NCI-H748 treated with DMSO at 0.1 percent for 48 hours (cell line): ENCODE results near the gene HES5.

Experiments
- DNase-seq: peaks from one replicate; lab custom pipeline; 2025; lab: John Stamatoyannopoulos, UW

Gene HES5

GRCh38 chr1:2530513-2531361, 674 bp upstream of the HES5 start:
- no peak for DNase-seq

- no peak for DNase-seq
Observed at GRCh38 chr1:2528966-2529783, 888 bp downstream of the HES5 start.

DNA sequence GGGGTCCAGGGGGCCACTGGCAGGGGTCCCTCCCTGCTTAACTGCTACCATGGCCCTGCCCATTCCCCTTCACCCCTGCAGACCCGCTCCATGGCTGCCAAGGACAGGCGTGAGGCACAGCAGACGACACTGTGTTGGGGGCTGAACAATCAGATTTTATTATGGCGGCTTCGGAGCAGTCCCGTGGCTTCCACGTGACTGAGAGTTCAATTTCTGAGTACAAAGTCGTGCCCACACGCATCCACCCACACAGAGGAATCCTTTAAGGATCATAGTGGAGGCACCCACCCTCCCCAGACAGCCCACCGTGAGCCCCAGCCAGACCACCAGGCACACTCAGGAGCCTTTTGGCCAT, 1.5 kb downstream of the HES5 start:
- no peak for DNase-seq

DNA sequence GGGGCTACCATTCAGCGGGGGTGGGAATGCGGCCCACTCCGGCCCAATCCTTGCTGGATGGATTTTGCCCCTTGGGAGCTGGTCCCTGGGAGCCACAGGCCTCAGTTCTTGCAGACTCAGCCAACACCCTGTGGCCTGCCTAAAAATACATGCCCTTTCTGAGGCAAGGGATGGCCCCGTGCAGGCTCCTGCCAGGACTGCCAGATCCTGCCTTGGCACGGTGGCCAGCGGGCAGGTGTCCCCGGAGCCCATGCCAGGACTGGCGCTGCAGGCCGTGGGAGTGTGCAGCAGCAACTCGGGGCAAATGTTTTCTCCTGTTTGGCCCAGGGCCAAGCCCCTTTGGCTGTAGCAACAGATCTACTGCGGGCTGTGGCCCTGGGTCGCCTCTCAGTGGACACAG, 2.0 kb downstream of the HES5 start:
- no peak for DNase-seq

DNA sequence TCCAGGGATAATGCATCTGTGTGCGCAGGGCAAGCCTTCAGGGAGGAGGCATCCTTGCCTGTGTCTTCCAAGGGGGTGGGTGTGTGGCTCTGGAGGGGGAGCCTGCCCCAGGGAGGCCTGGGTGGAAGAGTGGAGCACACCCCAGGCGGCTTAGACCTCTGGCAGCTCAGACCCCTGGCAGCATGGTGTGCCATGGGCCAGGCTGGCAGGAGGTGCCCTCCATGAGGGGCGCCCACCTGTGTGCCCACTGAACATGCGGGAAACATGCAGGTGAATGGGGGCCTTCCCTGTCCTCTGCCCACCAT, 2.6 kb downstream of the HES5 start:
- no peak for DNase-seq

DNA sequence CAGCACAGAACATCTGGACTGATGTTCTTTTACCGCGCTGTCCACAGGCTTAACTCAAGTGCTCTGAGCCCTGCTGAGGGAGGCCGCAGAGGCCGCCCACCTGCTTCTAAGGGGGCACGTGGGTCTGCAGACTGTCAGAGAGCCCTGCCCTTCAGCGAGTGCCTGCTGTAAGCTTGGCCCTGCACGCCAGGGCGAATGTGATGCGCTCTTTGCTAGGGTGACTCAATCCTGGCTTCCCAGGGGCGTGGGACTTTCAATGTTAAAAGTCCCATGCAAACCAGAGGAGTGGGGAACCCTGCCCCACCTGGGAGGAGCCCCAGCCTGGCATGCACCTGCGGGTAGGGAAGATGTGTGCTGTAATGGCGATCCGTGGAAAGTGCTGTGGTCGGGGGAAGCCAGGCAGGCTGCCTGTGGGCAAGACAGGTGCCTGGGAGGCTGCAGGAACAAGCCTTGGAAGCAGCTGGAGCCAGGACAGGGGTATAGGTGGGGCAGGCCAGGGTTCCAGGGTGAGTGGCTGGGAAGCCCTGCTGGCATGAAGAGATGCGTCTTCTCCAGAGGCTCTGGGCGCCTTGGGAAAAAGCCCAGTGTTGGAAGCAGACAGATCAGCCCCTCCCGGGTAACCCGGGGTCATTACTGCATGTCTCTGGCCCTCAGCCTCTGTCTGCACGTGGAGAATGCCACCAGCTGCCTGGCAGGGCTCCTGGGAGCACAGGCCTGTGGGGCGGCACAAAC, 3.1 kb downstream of the HES5 start:
- DNase-seq = no peak

DNA sequence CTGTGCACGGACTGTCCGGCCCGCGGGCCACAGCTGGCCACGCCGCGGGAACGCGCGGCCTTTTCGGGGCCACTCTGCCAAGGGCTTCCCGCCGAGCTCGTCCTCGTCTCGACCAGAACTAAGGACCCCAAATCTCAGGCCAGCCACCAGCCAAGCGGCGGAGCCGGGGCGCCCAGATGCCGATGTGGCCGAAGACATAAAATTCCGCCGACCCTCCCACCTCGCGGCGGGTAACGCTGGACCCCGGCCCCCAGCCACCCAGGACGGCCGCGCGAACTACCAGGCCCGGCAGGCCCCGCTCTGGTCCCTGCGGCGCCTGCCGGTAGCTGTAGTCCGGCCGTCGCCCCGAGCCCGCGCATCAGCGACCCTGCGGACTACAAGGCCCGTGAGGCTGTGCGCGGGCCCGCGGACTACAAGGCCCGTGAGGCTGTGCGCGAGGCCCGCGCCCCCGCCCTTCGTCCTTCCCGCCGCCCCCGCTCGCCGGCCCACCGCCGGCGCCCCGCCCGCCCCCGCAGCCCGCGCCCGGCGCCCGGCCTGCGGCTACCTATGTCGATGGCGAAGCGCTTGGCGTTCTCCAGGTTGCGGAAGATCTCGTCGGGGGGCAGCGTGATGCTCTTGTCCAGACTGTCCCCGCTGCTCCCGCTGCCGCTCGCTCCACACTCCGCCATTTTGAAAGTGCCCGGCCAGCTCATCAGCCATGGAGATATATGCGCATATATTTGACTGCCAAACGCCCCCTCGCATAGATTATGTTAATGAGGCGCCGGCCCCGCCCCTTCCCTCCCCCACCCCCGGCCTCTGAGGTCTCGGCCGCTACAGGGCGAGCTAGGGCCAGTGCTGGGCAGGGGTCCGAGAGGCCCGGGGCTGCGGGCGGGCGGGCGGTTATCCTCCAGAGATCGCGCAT, 3.9 kb downstream of the HES5 start, which contains the start of gene PANK4:
PANK4 (minus strand) TSS at position 677 of the 904 bp plus-strand sequence; CDS start at position 668, 9 bp downstream.
- DNase-seq = peak; percentile 58

DNA sequence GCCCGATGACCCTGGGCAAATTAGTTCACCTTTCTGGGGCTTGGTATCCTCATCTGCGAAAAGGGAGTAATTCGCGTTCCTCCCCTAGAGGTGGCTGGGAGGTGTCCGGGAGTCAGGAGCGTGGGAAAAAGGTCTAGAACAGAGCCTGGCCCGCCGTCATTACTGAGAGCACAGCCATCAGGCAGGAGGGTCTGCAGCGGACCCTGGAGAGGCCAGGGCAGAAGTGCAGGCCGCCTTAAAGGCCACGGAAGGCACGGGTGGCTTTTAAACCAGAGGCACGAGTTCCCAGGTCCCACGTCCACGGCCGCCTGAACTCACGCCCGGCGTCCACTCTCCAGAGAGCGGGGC, 4.5 kb downstream of the HES5 start:
- DNase-seq = no peak

DNA sequence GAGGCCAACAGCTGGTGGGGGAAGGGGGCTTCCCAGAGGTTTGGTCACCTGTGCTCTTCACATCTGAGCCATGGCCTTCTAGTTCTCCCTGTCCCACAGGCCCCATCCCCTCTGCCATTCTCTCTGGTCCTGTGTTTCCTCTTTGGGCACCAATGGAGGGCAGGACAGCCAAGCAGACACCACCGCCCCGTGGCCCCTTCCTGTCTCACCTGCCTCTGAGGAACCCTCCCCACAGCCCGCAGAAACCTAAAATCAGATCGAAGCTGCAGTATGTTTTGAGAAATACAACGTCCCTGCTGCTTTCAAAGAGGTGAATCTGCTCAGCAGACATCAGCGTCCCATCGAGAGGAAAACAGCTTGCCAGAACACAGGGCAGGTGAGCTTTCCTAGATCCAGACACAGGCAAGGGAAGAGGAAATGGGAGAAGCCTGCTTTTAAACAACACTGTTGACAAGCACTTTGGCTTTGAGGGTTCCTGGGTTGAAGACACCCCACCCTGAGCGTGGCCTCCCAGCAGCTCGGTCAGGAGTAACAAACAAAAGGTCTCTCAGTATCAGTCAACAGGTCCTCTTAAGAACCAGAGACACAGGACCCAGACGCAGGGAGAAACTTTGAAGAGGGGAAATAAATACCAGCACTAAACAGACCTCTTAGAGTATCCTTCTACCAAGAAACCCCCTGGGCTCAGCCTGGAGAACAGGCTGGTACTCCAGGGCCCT, 6.0 kb downstream of the HES5 start:
- DNase-seq = no peak

DNA sequence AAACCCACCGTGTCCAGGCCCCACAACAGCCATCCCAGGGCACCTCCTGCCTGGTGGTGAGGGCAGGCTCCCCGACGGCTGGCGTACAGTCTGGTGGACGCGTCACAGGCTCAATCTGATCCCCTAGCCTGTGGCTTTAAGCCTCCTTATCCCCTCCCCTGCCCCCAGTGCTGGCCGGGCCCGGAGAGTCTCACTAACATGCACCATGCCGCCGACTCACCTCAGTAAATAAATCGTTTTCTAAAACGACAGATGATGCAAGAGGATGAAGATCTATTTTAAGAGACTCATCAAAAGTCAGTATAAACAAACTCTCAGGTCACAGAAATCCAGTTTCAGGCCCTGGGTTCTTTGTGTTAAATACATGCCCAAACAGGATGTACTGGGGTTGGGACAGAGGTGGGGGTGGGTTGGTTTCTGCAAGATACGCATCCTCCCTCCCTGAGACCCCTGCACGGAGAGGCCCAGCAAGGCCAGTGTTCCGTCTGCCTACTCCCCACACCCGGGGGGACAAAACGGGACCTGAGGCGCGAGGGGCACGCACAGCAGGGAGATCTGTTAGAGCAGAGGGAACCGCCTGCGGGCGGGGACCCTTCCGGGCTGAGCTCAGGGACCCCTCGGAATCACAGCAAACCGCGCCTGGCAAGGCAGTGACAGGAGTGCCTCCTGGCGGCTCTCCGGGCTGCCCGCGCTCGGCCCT, 6.7 kb downstream of the HES5 start:
- no peak for DNase-seq

DNA sequence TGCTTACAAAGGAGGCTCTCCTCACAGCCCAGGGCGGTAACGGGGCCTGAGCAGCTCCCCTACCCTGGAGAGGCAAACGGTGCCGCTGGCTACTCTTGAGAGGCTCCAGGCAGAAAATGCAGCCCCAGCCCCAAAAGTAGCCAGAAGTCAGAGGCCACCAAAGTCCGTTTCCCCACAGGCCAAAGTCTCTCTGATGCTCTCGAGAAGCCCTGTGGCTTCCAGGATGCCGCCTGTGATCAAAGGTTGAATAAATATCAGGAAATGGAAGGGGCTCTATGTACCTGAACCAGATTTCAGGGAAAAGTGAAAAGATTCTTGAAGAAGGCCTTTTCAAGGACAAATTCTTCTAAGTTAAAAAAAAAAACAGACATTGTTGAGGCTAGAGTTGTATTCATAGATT, 7.8 kb downstream of the HES5 start:
- DNase-seq = no peak

DNA sequence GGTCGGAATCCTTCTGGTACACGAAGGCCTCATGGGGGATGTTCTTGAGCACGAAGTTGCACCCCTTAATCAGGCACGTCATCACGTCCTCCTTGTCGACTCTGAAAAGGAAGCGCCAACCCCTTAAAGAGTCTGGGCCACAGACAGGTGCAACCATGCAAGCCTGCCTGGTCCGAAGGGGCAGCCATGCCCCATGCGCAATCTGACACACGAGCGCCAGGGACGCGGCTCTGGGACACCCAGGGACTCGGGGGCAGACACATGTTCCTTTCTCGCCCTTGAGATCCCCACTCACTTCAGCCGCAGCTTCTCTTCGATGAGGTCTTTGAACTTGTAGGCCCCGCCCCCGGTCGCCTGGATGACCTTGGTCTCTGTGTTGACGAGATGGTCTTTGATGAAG, 9.3 kb downstream of the HES5 start:
- no peak for DNase-seq

- DNase-seq = no peak
Observed at GRCh38 chr1:2520206-2520605, 9.9 kb downstream of the HES5 start.

GRCh38 chr1:2519729-2520128, 10.3 kb downstream of the HES5 start:
- no peak for DNase-seq

DNA sequence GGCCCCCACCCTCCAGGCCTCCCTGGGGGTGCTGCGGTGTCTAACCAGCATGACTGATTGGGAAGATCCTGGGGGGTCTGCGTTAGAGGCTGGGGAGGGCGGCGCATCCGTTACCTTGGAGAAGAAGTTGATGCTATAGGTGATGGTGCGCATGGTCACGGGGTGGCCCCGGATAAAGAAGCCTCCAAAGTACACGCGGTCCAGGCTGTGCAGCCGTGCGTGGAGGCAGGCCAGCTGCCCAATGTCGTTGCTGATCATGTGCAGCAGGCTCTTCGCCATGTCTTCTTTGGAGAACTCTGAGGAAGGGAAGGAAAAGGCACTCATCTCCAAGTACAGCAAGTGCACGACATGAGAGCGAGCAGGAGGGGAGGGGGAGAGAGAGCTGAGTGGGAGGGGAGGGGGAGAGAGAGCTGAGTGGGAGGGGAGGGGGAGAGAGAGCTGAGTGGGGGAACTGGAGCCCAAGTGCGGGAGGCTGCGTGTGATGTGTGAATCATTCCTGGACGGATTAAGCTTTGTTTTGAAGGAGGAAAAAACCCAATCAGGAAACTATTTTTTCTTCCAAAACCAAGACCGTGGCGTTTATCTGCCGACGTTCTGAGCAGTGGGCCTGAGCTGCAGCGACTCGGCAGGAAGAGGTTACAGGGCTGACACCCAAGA, 10.9 kb downstream of the HES5 start:
- no peak for DNase-seq

DNA sequence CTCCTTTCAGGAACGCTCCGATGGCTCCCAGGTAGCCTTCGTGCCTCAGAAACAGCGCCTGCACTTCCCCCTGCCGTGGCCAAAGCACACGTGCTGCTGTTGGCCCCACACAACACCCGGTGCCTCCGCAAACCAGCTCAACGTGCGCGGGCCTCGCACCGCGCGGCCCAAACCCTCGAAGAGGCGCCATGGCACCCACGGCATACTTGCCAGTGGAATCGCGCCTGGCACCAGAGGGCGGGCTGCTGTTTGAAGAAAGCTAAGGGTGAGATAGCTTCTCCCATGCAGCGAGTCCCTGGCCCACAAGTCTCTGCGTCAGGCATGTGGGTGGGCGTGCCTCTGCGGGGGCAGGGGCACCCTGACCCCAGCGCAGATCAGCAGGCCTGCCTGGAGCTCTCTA, 11.5 kb downstream of the HES5 start:
- DNase-seq = no peak

GRCh38 chr1:2517966-2518365, 12.1 kb downstream of the HES5 start:
- DNase-seq = no peak

DNA sequence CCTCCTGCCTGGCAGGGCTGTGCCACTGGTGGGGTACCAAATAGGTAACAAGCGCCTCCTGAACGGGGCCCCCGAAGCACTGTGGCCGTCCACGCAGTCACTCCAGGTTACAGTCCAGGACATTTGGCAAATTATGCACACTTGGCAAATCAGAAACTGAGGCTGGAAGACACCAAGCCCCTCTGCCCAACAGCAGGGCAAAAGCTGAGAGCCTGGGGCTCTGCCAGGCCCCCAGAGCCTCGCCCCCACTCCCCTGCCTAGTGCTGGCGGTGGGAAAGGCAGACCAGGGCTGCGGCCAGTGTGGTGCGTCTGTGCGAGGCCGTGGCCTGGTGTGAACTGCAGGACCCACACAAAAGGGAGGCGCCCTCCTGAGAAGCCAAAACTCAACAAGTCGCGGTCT, 13.1 kb downstream of the HES5 start:
- DNase-seq = no peak

DNA sequence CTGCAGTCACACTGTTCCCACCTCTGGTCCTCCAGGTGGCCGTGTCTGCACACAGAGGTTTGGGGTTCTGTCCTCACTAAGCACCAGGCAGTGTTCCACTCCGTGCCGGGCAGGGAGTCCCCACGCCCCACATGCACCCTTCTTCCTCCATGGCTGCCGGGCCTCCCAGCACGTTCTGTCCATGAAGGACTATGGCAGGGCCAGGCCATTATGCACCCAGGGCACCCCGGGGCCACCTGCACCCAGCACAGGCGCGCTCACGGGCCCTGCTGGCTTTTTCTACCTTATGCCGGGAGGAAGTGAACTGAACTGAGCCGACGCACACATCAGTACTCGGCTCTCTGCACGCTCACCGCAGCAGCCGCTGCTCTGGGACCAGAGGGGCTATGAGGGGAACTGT, 13.9 kb downstream of the HES5 start:
- no peak for DNase-seq

DNA sequence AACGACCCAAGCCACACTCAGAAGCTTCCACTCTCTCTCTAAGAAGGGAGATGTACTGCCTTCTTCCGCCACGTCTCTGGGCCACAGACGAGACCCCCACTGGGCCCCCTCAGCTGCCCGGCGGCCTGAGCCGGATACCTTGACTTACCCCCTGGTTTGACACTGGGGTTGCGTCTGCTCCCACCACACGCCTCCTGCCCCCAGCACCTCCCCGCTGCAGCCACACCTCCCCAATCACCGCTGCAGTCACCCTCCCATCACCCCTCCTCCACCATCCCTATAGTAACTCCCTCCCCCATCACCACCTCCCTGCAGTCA, 14.3 kb downstream of the HES5 start:
- no peak for DNase-seq
